RKO (cell line): Measurements from ENCODE around the gene ADGRD1.

Experiments
- DNase-seq: peaks from one replicate; pipeline ENCODE4 v3.0.0-alpha.2; 2016; ENCODE audit warnings: low spot score

ADGRD1 gene

GRCh38 chr12:131090274-131091210 is 136.8 kb downstream of the ADGRD1 start:
- no peak for DNase-seq

DNA sequence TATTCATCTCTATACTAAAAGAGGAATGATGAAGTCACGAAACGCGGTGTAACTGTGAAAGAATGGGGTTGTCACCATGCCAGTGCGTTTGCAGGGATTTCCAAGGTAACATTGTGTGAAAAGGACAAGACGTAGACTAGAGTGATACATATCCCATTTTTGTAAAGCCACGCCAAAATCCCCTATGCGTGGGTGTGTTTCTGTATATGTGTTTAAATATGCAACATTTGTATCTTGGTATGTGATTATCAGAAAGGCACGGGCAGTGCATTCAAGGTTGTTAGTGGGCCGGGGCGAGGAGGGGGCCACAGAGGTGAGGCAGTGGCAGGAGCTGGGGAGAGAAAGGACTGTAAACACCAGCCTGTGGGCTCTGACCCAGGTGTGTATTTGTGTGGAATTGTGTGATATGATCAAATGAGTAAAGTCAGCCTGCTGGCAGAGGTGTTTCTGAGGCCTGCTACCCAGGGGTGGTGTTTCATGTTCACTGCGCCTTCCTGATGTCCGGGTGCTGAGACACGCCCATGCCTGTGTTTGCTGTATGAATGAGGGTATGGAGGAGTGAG is 137.8 kb downstream of the ADGRD1 start:
- DNase-seq: no peak

GRCh38 chr12:131091976-131092691 is 138.4 kb downstream of the ADGRD1 start:
- DNase-seq: no peak

DNA sequence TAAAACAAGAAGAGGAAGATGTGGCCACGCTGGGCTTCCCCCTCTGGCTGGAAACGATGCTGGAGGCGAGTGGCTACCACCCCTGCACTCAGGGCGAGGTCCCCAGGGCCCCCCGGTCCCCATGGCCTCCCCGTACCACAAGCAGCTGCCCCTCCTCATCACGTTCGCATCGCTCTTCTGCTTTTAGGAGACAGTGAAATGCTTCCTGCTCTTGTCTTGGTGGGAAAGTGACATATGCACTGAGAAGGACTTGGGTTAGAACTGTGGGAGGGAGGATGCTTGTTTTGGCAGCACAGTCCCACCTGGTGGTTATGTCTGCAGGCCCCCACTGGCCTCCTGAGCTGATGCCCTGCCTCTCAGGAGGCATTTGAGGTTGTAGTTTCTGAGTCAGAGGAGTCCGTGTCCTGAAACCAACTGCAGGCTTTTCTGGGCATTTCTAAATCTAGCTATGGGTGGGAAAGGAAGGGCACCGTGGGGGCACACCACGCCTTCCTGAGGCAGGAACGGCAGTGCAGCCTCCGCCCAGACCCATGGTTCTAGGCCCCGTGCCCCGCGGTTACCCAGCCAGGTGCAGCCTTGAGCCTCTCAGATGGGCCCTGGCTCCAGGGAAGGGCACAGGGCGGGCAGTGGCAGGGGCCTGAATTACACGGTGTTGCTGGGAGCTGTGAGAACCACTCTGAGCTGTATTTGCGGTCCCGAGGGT is 139.3 kb downstream of the ADGRD1 start:
- DNase-seq: no peak

GRCh38 chr12:131093604-131093955 is 139.9 kb downstream of the ADGRD1 start:
- no peak for DNase-seq

GRCh38 chr12:131093971-131094830 is 140.5 kb downstream of the ADGRD1 start:
- no peak for DNase-seq

DNA sequence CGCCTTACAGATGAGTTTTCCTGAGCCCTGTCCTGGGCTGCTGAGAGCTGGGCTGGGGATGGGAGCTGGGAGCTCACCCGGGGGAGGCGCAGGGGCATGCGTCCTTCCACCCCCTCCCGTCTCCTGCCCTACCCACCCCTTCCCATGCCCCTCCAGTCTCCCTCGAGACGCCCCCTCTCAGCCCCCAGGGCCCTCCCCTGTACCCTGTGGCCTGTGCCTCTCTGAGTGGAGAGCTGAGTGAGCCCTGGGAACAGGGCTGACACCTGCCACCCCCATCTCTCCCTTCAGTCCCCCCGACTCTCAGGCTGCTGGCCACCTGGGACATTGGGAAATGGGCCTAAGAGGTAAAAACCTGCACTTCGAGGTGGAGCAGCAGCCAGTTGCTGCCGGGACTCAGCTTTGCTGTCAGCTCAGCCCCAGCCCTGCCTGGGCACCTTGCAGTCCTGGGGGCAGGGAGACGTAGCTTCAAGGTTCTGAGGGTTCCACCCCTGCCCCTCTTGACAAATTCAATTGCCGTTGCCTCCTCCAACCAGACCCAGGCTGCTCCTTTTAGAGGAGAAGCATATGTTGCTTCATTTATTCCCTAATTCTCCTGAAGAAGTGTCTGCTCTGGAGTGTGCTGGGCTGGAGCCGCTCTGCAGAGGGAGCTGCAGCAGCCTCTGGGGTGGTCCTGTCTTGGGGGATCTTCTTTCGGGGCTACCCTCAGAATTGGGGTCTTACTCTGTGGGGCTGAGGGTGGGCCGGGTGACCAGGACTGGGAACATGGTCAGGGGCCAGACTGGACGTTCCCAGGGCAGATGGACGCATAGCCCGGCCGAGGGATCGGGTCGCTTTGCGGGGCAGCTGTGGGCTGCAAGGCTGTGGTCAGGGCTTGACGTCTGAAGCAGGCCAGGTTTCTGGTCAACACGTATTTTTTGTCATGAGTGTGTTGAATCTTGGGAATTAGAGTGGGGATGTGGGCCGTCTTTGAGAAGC is 141.4 kb downstream of the ADGRD1 start:
- no peak for DNase-seq

DNA sequence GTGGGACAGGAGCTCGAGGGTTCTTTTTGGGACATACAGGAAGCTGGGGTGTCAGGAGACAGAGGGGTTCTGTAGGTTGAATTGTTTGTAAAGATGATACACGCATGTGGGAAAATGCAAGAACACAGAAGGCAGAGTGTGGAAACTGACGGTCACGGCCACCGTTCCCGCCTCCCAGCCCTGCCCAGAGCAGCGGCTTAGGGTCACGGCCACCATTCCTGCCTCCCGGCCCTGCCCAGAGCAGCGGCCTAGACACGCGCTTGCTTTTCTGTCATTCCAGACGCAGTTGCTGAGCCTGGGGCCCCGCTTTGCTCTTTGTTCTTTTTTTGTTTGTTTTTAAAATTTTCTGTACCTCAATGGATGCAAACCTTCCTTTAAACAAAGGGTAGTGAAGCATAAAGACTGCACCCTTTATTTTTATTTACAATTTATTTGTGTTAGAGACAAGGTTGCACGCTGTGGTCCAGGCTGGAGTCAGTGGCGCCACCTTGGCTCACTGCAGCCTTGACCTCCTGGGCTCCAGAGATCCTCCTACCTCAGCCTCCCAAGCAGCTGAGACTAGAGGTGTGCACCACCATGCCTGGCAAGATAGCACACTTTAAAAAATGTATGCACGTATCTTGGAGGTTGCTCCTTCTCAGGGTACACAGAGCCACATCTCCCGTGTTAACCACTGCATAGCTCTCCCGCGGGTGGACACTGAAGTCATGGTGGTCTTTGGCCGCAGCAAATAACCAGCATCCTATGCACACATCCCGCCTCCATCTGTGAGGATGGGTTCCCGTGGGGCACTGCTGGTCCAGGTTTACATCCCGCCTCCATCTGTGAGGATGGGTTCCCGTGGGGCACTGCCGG is 142.3 kb downstream of the ADGRD1 start:
- no peak for DNase-seq

DNA sequence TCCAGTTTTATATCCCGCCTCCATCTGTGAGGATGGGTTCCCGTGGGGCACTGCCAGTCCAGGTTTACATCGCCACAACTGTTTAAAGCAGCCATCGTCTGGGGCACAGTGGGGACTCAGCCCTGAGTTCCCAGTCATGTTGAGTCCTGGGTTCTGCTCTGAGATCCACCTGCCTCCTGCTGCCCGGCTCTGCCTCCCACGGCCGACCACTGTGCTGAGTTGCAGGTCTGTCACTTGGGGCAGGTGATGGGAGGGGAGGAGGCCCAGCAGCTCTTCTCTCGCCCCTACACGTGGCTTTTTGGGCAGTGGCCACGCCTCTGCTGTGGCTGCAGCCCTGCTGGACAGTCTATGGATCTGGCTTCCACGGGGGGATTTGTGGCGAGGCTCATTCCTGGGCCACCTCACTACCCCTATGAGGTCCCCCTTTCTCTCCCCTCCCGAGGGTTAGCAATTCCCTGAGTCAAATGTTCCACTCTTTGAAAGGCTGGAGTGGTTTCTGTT is 143.0 kb downstream of the ADGRD1 start:
- DNase-seq: no peak

GRCh38 chr12:131097202-131098177 is 143.8 kb downstream of the ADGRD1 start:
- no peak for DNase-seq

DNA sequence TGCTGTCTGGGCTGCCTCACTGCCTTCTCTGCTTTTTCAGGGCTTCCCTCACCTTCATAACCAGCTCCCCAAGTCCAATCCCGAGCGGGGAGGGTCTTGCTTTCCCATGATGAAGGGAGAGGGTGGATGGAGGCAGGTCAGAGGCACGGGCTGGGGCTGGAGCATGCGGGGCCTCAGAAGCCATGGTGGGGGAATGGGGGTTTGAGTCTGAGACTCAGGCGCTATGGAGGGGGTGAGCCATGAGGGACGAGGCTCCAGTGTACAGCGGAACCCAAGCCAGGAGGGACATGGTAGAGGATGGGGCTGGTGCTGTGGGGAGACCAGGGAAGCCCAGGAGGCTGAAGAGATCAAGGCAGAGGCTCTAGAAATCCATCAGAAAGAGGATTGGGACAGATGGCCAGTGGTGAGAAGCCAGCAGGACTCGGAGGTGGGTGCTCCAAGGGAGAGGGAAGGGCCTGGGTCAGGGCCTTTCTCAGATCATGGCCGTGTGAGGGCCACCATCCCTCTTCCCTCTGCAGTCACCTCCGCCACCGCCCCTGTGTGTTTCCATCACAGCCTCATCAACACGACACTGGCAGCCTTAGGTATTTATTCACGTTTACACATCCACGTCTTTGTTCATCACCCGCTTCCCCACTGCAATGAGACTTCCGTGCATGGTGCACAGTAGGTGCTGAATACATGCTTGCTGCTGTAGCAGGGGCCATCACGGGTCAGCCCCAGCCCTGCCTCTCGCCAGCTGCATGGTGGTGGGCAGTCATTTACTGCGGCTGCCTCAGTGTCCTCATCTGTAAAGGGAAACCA is 144.7 kb downstream of the ADGRD1 start:
- no peak for DNase-seq

DNA sequence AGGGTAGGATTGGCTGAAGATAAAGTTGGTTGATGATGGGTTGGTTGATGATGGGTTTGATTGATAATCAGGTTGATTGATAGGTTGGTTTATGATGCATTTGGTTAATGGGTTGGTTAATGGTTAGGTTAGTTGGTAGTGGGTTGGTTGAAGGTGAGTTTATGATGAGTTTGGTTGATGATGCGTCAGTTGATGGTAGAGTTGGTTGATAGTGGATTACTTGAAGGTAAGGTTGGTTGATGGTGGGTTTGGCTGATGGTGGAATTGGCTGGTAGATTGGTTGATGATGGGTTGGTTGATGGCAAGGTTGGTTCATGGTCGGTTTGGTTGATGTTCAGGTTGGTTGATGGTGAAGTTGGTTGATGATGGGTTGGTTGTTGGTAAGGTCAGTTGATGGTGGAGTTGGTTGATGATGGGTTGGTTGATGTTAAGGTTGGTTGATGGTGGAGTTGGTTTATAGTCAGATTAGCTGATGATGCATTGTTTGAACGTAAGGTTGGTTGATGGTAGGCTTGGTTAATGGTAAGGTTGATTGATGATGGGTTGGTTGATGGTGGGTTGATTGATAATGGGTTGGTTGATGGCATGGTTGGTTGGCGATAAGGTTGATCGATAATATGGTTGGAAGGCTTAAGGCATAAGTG is 146.4 kb downstream of the ADGRD1 start:
- no peak for DNase-seq

DNA sequence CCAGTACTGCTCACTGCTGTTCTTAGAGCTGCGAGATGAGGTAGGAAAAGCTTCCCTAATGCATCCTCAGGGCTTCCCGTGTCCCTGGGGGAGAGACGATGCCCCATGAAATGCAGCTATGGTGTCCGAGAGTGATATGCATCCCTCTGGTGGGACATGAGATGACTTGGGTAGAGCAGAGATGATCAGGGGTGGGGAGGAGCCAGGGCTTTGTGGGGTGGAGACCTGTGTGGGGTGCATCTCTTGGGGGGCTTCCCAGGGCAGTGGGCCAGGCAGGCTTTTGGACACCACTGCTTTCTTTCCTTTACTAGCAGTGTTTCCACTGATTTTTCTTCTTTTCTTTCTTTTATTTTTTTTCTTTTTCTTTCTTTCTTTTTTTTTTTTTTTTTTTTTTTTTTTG is 147.3 kb downstream of the ADGRD1 start:
- DNase-seq: no peak

GRCh38 chr12:131101703-131102492 is 148.2 kb downstream of the ADGRD1 start:
- DNase-seq: no peak

GRCh38 chr12:131102493-131102931 is 148.8 kb downstream of the ADGRD1 start:
- DNase-seq: no peak
